K562 (cell line): ENCODE data around the gene YTHDC2. TPM values are rescaled to one million over a fixed set of nuclear protein-coding genes. Genes with fewer than 3 reads are reported as not detected.

Experiments used
- ATAC-seq: fragments of 200-7000 bp; cut with Tn5 transposase; 3 replicates; pipeline ENCODE4 v1.9.1; 2020; ENCODE audit warnings: moderate library complexity
- BruUV-seq: library from RNA; stranded (reverse); fragments of 400-500 nt; replicated peaks from 2 replicates; lab custom pipeline; 2021; lab: Mats Ljungman, UMichigan
- CTCF ChIA-PET: fragments of 300-600 bp; formaldehyde crosslinking; extraction: SDS; loops from one replicate; lab custom pipeline; 2021; ENCODE audit warnings: low intra/inter-chr PET ratio; lab: Yijun Ruan, JAX
- POLR2A ChIA-PET: fragments of 300-600, 350-650 bp; sonication (Branson Sonifier 250); formaldehyde crosslinking; extraction: SDS; loops from one replicate; lab custom pipeline; 2021; ENCODE audit warnings: antibody characterized with exemption, inconsistent platforms; lab: Yijun Ruan, JAX
- DNase-seq, 4 experiments: peaks; one replicate each; pipeline versions ENCODE4 v3.0.0 to v3.0.0-alpha.2; 2011 to 2018; ENCODE audit warnings: low spot score in 3 of 4, mixed read lengths in 3 of 4; ENCODE audit errors: extremely low read depth in 1 of 4
- FAIRE-seq: peaks from 2 replicates; lab custom pipeline; 2011; peaks lifted over from hg19 to GRCh38; lab: Jason Lieb, UNC
- H2AFZ ChIP-seq: 2 replicates; pipeline ENCODE4 v1.6.0; 2011; ENCODE audit warnings: low read depth, low read length, control low read depth, inconsistent platforms
- H3K27ac ChIP-seq: fragments of 200-600 bp; 3 replicates; pipeline ENCODE4 v1.8.0; 2011; ENCODE audit warnings: low read depth, mild to moderate bottlenecking, control low read depth, inconsistent platforms, low read length, moderate library complexity, mixed read lengths; ENCODE audit errors: extremely low read depth
- H3K27me3 ChIP-seq, 2 experiments: fragments of 300-600 bp in 1 of 2; 2 replicates in 1 of 2; 3 replicates in 1 of 2; pipeline versions ENCODE4 v1.6.0 to v1.8.0; 2011; ENCODE audit warnings: inconsistent platforms in 2 of 2, low read length in 2 of 2, mild to moderate bottlenecking in 1 of 2, mixed read lengths in 1 of 2, moderate library complexity in 1 of 2; ENCODE audit not compliant: control insufficient read depth in 2 of 2, insufficient read depth in 2 of 2
- H3K36me3 ChIP-seq: fragments of 300-600 bp; 3 replicates; pipeline ENCODE4 v1.8.0; 2011; ENCODE audit warnings: mild to moderate bottlenecking, low read length, inconsistent platforms; ENCODE audit not compliant: control insufficient read depth, insufficient read depth
- H3K4me1 ChIP-seq, 2 experiments: fragments of 200-600 bp in 1 of 2; replicated peaks in 1 of 2; 2 replicates in 1 of 2; 3 replicates in 1 of 2; pipeline versions ENCODE4 v1.5.1 to v1.8.0; 2011; ENCODE audit warnings: inconsistent platforms in 2 of 2, low read length in 2 of 2, mild to moderate bottlenecking in 1 of 2, mixed read lengths in 1 of 2, moderate library complexity in 1 of 2; ENCODE audit not compliant: control insufficient read depth in 2 of 2, insufficient read depth in 2 of 2
- H3K4me2 ChIP-seq: 2 replicates; pipeline ENCODE4 v1.6.1; 2011; ENCODE audit warnings: low read length, control low read depth, inconsistent platforms, mixed read lengths; ENCODE audit not compliant: insufficient read depth
- H3K4me3 ChIP-seq: fragments of 200-600 bp; sonication (generic), shearing (Covaris generic); 2 replicates; pipeline ENCODE4 v1.5.1; 2016; ENCODE audit warnings: control low read depth, inconsistent platforms
- H3K79me2 ChIP-seq: fragments of 200-600 bp; 3 replicates; pipeline ENCODE4 v1.8.0; 2011; ENCODE audit warnings: low read length, inconsistent platforms; ENCODE audit not compliant: control insufficient read depth, insufficient read depth
- H3K9ac ChIP-seq, 2 experiments: 2 replicates each; pipeline versions ENCODE4 v1.6.0 to v1.6.1; 2011; ENCODE audit warnings: low read depth in 2 of 2, low read length in 2 of 2, control low read depth in 1 of 2, inconsistent platforms in 1 of 2, mild to moderate bottlenecking in 1 of 2, mixed read lengths in 1 of 2; ENCODE audit not compliant: insufficient read depth in 1 of 2
- H3K9me1 ChIP-seq: one replicate; pipeline ENCODE4 v1.6.0; 2011; ENCODE audit warnings: inconsistent platforms, mild to moderate bottlenecking, low read length, moderate library complexity; ENCODE audit not compliant: control insufficient read depth, insufficient read depth
- H3K9me3 ChIP-seq: replicated peaks from 2 replicates; pipeline ENCODE4 v1.5.1; 2011; ENCODE audit warnings: low read depth, low read length, inconsistent platforms; ENCODE audit not compliant: control insufficient read depth, insufficient read depth
- H4K20me1 ChIP-seq: replicated peaks from 2 replicates; pipeline ENCODE4 v1.6.1; 2011; ENCODE audit warnings: low read length, inconsistent platforms, mixed read lengths; ENCODE audit not compliant: control insufficient read depth, insufficient read depth
- ARHGAP35 ChIP-seq: fragments of 450-650 bp; IDR thresholded peaks from 2 replicates; pipeline ENCODE4 v1.6.1; 2018; ENCODE audit not compliant: partially characterized antibody
- CBX1 ChIP-seq: sonication (generic); IDR thresholded peaks from 2 replicates; pipeline ENCODE4 v1.6.1; 2016; ENCODE audit warnings: antibody characterized with exemption, low read depth, mild to moderate bottlenecking
- CEBPG ChIP-seq, 3 experiments: fragments of 200-800 bp in 1 of 3; sonication (Bioruptor generic) in 1 of 3; sonication (generic) in 1 of 3; formaldehyde crosslinking in 1 of 3; IDR thresholded peaks in 2 of 3; conservative IDR thresholded peaks in 1 of 3; 2 replicates each; pipeline versions ENCODE4 v1.6.1 to v1.8.0; 2016 to 2022; ENCODE audit warnings: missing compliant biosample characterization in 2 of 3, missing genetic modification characterization in 2 of 3, mild to moderate bottlenecking in 1 of 3, missing genetic modification reagents in 1 of 3
- CHD1 ChIP-seq: fragments of 200-600 bp; sonication (generic); IDR thresholded peaks from one replicate; pipeline ENCODE4 v1.6.1; 2012; ENCODE audit warnings: mild to moderate bottlenecking, moderate library complexity, low read length, inconsistent platforms
- ELF1 ChIP-seq: fragments of 200-800 bp; sonication (Bioruptor generic); IDR thresholded peaks from 2 replicates; pipeline ENCODE4 v1.6.1; 2016; ENCODE audit warnings: missing genetic modification characterization, missing compliant biosample characterization
- GTF2B ChIP-seq: IDR thresholded peaks from 2 replicates; pipeline ENCODE4 v1.6.1; 2011; ENCODE audit not compliant: insufficient read length; ENCODE audit errors: extremely low read depth
- HNRNPH1 ChIP-seq: fragments of 200-400 bp; formaldehyde crosslinking; optimal IDR thresholded peaks from 2 replicates; pipeline ENCODE3; 2017; ENCODE audit warnings: low read depth, mild to moderate bottlenecking, low read length, moderate library complexity
- MED1 ChIP-seq: sonication (generic); formaldehyde crosslinking; IDR thresholded peaks from 2 replicates; pipeline ENCODE4 v1.8.1; 2023; ENCODE audit warnings: missing genetic modification reagents, borderline replicate concordance
- PHB ChIP-seq: fragments of 250-450 bp; sonication (Bioruptor Pico); IDR thresholded peaks from 2 replicates; pipeline ENCODE4 v1.5.0; 2021
- RHOXF2B ChIP-seq: fragments of 250-450 bp; sonication (Bioruptor Pico); conservative IDR thresholded peaks from 2 replicates; pipeline ENCODE4 v1.5.1; 2021
- STAG1 ChIP-seq: sonication (generic); formaldehyde crosslinking; IDR thresholded peaks from 2 replicates; pipeline ENCODE4 v1.5.0; 2020; ENCODE audit warnings: missing genetic modification reagents, borderline replicate concordance
- STAT5B ChIP-seq: fragments of 250-450 bp; sonication (Bioruptor Pico); IDR thresholded peaks from 2 replicates; pipeline ENCODE4 v1.8.0; 2021; ENCODE audit warnings: mild to moderate bottlenecking, inconsistent platforms
- ZBTB17 ChIP-seq: fragments of 450-650 bp; formaldehyde crosslinking; IDR thresholded peaks from 2 replicates; pipeline ENCODE4 v1.4.0; 2020; ENCODE audit warnings: mild to moderate bottlenecking
- ZBTB8A ChIP-seq: fragments of 450-650 bp; IDR thresholded peaks from 2 replicates; pipeline ENCODE4 v1.6.1; 2018; ENCODE audit warnings: mild to moderate bottlenecking, moderate library complexity; ENCODE audit not compliant: partially characterized antibody
- ZNF347 ChIP-seq: fragments of 450-650 bp; formaldehyde crosslinking; IDR thresholded peaks from 2 replicates; pipeline ENCODE4 v1.4.0; 2020; ENCODE audit warnings: low read depth, mild to moderate bottlenecking, moderate library complexity
- ZNF445 ChIP-seq: fragments of 250-450 bp; sonication (Bioruptor Pico); IDR thresholded peaks from 2 replicates; pipeline ENCODE4 v1.4.0; 2020; ENCODE audit warnings: low read depth, mild to moderate bottlenecking, moderate library complexity
- ZNF512 ChIP-seq: IDR thresholded peaks from 2 replicates; pipeline ENCODE4 v1.6.1; 2016; ENCODE audit warnings: missing genetic modification characterization, missing compliant biosample characterization
- WGBS: fragments of 100-300 bp; shearing (Covaris generic); methylation state at CpG from one replicate; pipeline ENCODE4 v1.1.6; 2016; ENCODE audit warnings: low coverage, mixed read lengths; ENCODE audit not compliant: insufficient coverage; ENCODE audit errors: missing lambda C conversion rate; 5-methylcytosine and 5-hydroxymethylcytosine counted together
- in situ Hi-C: fragments of 300-500 bp; cut with MboI; formaldehyde crosslinking; loops from 4 replicates; pipeline ENCODE4 v1.15.0; 2018; ENCODE audit warnings: inconsistent platforms, mixed read lengths
- intact Hi-C: fragments of 100-400 bp; cut with micrococcal nuclease; formaldehyde crosslinking; loops from 2 replicates; pipeline ENCODE4 v1.14.2; 2022
- polyA plus RNA-seq, 8 experiments: library from polyadenylated mRNA; depleted of rRNA in 4 of 8; stranded (reverse) in 5 of 8; unstranded in 3 of 8; fragments of >200 nt; fragmentation: Nextera tagmentation in 2 of 8; fragmentation: Illumina TruSeq in 1 of 8; extraction: Ambion mirVana in 2 of 8; extraction: Trizol in 1 of 8; gene quantifications; 2 replicates each; pipeline versions ENCODE4 v1.2.1 to v1.2.3, GENCODE V29; 2011 to 2014; ENCODE audit warnings: inconsistent platforms in 1 of 8, missing spikeins in 1 of 8
- total RNA-seq, 7 experiments: library from RNA; depleted of rRNA in 6 of 7; stranded (reverse); fragments of >200 nt in 6 of 7; fragmentation: Illumina TruSeq in 2 of 7; extraction: Trizol in 2 of 7; gene quantifications; 2 replicates each; pipeline versions ENCODE4 v1.2.1 to v1.2.3, GENCODE V29; 2011 to 2021; ENCODE audit warnings: low replicate concordance in 1 of 7
- TF ChIP-seq, protein P1 (sequence below): sonication (generic); formaldehyde crosslinking; IDR thresholded peaks from 2 replicates; pipeline ENCODE4 v1.8.1; 2023; ENCODE audit warnings: mild to moderate bottlenecking, missing genetic modification reagents

Gene YTHDC2
- total and polyA plus RNA-seq, 9 of the 15 experiments (the other 6 are each of a cell fraction or from before 2014, with no cell fraction given) = 2.7 to 21.6 (median 15.9) TPM

DNA sequence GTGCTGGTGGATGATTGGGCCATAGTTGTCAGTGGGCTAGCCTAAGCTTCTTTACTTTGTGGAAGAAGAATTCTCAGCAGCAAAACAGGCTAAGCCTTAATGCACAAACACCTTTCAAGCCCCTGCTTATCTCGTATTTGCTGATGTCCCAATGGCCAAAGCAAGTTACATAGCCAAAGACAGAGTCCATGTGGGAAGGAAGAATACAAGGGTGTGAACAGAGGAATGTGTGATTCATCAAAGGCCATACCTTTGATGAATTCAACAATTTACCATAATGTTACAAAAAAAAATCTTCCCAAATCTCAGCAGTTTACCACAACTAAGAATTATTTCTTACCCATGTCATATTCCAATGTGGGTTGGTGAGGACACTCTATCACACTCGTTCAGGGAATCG lies 1.2 kb upstream of the YTHDC2 start:
- Histone ChIP-seq H3K9ac (no peak overlapping the region), H3K4me1 (peaks cover 0 to 6% of the 10 kb centered on the region in 2 experiments; a peak in 2 of 5 replicates), H2AFZ (no peak overlapping the region), H3K27me3 (no peaks in the 10 kb centered on the region; a peak in 1 of 5 replicates), H3K27ac (no peak overlapping the region), H3K4me2 (no peak overlapping the region), H3K9me1 (no peaks in the 10 kb centered on the region), H4K20me1 (no peaks in the 10 kb centered on the region), H3K9me3 (peaks cover 5% of the 10 kb centered on the region), H3K79me2 (peaks cover 36% of the 10 kb centered on the region), H3K4me3 (no peak overlapping the region), H3K36me3 (peaks cover 21% of the 10 kb centered on the region)
- no peak for ATAC-seq
- in situ Hi-C loops (no loop called here), intact Hi-C loops (loop anchor here (5.0 kb wide), 2 partner anchors 95 to 175 kb away; no protein-coding TSS in a partner anchor)
- CTCF ChIA-PET = no interaction called here
- DNase-seq = no peak
- POLR2A ChIA-PET = interaction anchor here (0.6 kb wide), 1 partner anchor 13 kb away, joined by 3 read pairs; no protein-coding TSS in a partner anchor
- no TSS peak for BruUV-seq
- WGBS = 56% methylated on average over 3 of the region's 3 CpGs
- TF ChIP-seq, protein P1, sequence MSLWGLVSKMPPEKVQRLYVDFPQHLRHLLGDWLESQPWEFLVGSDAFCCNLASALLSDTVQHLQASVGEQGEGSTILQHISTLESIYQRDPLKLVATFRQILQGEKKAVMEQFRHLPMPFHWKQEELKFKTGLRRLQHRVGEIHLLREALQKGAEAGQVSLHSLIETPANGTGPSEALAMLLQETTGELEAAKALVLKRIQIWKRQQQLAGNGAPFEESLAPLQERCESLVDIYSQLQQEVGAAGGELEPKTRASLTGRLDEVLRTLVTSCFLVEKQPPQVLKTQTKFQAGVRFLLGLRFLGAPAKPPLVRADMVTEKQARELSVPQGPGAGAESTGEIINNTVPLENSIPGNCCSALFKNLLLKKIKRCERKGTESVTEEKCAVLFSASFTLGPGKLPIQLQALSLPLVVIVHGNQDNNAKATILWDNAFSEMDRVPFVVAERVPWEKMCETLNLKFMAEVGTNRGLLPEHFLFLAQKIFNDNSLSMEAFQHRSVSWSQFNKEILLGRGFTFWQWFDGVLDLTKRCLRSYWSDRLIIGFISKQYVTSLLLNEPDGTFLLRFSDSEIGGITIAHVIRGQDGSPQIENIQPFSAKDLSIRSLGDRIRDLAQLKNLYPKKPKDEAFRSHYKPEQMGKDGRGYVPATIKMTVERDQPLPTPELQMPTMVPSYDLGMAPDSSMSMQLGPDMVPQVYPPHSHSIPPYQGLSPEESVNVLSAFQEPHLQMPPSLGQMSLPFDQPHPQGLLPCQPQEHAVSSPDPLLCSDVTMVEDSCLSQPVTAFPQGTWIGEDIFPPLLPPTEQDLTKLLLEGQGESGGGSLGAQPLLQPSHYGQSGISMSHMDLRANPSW = no peak
- TF ChIP-seq MED1 (CRISPR knock-in tag) (no peak), STAG1 (CRISPR knock-in tag) (no peak), ZNF512 (no peak), GTF2B (no peak), CBX1 (no peak), ELF1 (tag) (no peak), HNRNPH1 (no peak), STAT5B (CRISPR knock-in tag) (no peak), ARHGAP35 (no peak), ZNF347 (CRISPR knock-in tag) (no peak), ZBTB17 (no peak), PHB (CRISPR knock-in tag) (no peak), CHD1 (no peak), CEBPG (CRISPR knock-in tag; IDR thresholded peaks at IDR 0.05) (no peak), CEBPG (tag; conservative IDR thresholded peaks at IDR 0.05 in 1 of 2, IDR thresholded peaks at IDR 0.05 in 1 of 2) (no peak), ZBTB8A (no peak), RHOXF2B (CRISPR knock-in tag) (no peak), ZNF445 (CRISPR knock-in tag) (no peak)
- FAIRE-seq = no peak
